H9 (cell line): ENCODE results near the gene EFNB3. TPM values are rescaled to one million over a fixed set of nuclear protein-coding genes. Genes with fewer than 3 reads are reported as not detected.

Experiments used
- DNase-seq: peaks from one replicate; pipeline ENCODE4 v3.0.0-alpha.2; 2017
- H2AFZ ChIP-seq: one replicate; pipeline ENCODE4 v1.6.1; 2013; ENCODE audit warnings: mild to moderate bottlenecking, low read length, control low read depth, moderate library complexity
- H2AK5ac ChIP-seq: 2 replicates; pipeline ENCODE4 v1.6.1; 2013; ENCODE audit warnings: low read length, control low read depth, mixed read lengths; ENCODE audit not compliant: insufficient read length
- H2BK120ac ChIP-seq: one replicate; pipeline ENCODE4 v1.6.1; 2013; ENCODE audit warnings: low read depth, mild to moderate bottlenecking, low read length, control low read depth, inconsistent platforms; ENCODE audit not compliant: poor library complexity, severe bottlenecking
- H2BK12ac ChIP-seq: 2 replicates; pipeline ENCODE4 v1.6.1; 2013; ENCODE audit warnings: low read length, control low read depth, mixed read lengths, low read depth; ENCODE audit not compliant: insufficient read length
- H2BK15ac ChIP-seq: 2 replicates; pipeline ENCODE4 v1.6.1; 2013; ENCODE audit warnings: low read depth, low read length, control low read depth
- H2BK20ac ChIP-seq: one replicate; pipeline ENCODE4 v1.6.1; 2013; ENCODE audit warnings: low read depth, mild to moderate bottlenecking, low read length, control low read depth, inconsistent platforms; ENCODE audit not compliant: poor library complexity, severe bottlenecking
- H2BK5ac ChIP-seq: 2 replicates; pipeline ENCODE4 v1.6.1; 2013; ENCODE audit warnings: low read length, control low read depth, mixed read lengths; ENCODE audit not compliant: insufficient read length
- H3K14ac ChIP-seq: 2 replicates; pipeline ENCODE4 v1.6.1; 2013; ENCODE audit warnings: low read length, control low read depth; ENCODE audit not compliant: insufficient read depth
- H3K18ac ChIP-seq: 2 replicates; pipeline ENCODE4 v1.6.1; 2013; ENCODE audit warnings: low read depth, mild to moderate bottlenecking, mixed read lengths, low read length, control low read depth; ENCODE audit not compliant: insufficient read length
- H3K23ac ChIP-seq: 2 replicates; pipeline ENCODE4 v1.6.1; 2013; ENCODE audit warnings: low read length, control low read depth, mixed read lengths, low read depth; ENCODE audit not compliant: insufficient read length
- H3K23me2 ChIP-seq: 2 replicates; pipeline ENCODE4 v1.6.1; 2013; ENCODE audit warnings: low read depth, mild to moderate bottlenecking, mixed read lengths, low read length, control low read depth; ENCODE audit not compliant: insufficient read length, poor library complexity, severe bottlenecking
- H3K27ac ChIP-seq: 2 replicates; pipeline ENCODE4 v1.5.1; 2013; ENCODE audit warnings: low read length, control low read depth, mixed read lengths, low read depth; ENCODE audit not compliant: insufficient read length
- H3K27me3 ChIP-seq: 2 replicates; pipeline ENCODE4 v1.6.1; 2013; ENCODE audit warnings: low read length, control low read depth, inconsistent platforms; ENCODE audit not compliant: insufficient read depth
- H3K4ac ChIP-seq: 2 replicates; pipeline ENCODE4 v1.6.1; 2013; ENCODE audit warnings: low read depth, mild to moderate bottlenecking, control low read depth, inconsistent platforms, low read length, moderate library complexity
- H3K4me1 ChIP-seq: 2 replicates; pipeline ENCODE4 v1.6.1; 2013; ENCODE audit warnings: low read length, control low read depth, inconsistent platforms; ENCODE audit not compliant: insufficient read depth
- H3K4me2 ChIP-seq: 2 replicates; pipeline ENCODE4 v1.6.1; 2013; ENCODE audit warnings: low read length, control low read depth, mixed read lengths; ENCODE audit not compliant: insufficient read length, insufficient read depth
- H3K56ac ChIP-seq: 2 replicates; pipeline ENCODE4 v1.6.1; 2013; ENCODE audit warnings: low read depth, mild to moderate bottlenecking, mixed read lengths, low read length, control low read depth; ENCODE audit not compliant: insufficient read length
- H3K79me1 ChIP-seq: 2 replicates; pipeline ENCODE4 v1.6.1; 2013; ENCODE audit warnings: low read depth, mild to moderate bottlenecking, moderate library complexity, low read length, control low read depth, inconsistent platforms; ENCODE audit not compliant: insufficient read depth, poor library complexity, severe bottlenecking
- H3K79me2 ChIP-seq: 2 replicates; pipeline ENCODE4 v1.6.1; 2013; ENCODE audit warnings: low read length, control low read depth, inconsistent platforms; ENCODE audit not compliant: insufficient read depth
- H3K9ac ChIP-seq: 2 replicates; pipeline ENCODE4 v1.6.1; 2013; ENCODE audit warnings: low read length, control low read depth, mixed read lengths; ENCODE audit not compliant: insufficient read length; ENCODE audit errors: extremely low read depth
- H3K9me3 ChIP-seq: one replicate; pipeline ENCODE4 v1.6.1; 2013; ENCODE audit warnings: low read depth, low read length, inconsistent platforms; ENCODE audit not compliant: control insufficient read depth
- H3T11ph ChIP-seq: one replicate; pipeline ENCODE4 v1.6.1; 2013; ENCODE audit warnings: mild to moderate bottlenecking, low read length, control low read depth, inconsistent platforms
- H4K20me1 ChIP-seq: one replicate; pipeline ENCODE4 v1.6.1; 2013; ENCODE audit not compliant: control insufficient read depth, insufficient read length, insufficient read depth
- H4K5ac ChIP-seq: 2 replicates; pipeline ENCODE4 v1.6.1; 2013; ENCODE audit warnings: low read depth, mild to moderate bottlenecking, mixed read lengths, low read length, control low read depth; ENCODE audit not compliant: insufficient read length
- H4K8ac ChIP-seq: replicated peaks from 2 replicates; pipeline ENCODE4 v1.6.1; 2013; ENCODE audit warnings: low read length, control low read depth, mixed read lengths, low read depth; ENCODE audit not compliant: insufficient read length
- H4K91ac ChIP-seq: 2 replicates; pipeline ENCODE4 v1.6.1; 2013; ENCODE audit warnings: low read depth, mild to moderate bottlenecking, moderate library complexity, mixed read lengths, low read length, control low read depth; ENCODE audit not compliant: insufficient read length
- H3K27ac Mint-ChIP-seq, 3 experiments: 2 replicates in 2 of 3; 3 replicates in 1 of 3; pipeline ENCODE4 v1.8.0; 2020 to 2021; ENCODE audit warnings: mixed read lengths in 3 of 3, mild to moderate bottlenecking in 1 of 3, moderate library complexity in 1 of 3
- H3K27me3 Mint-ChIP-seq: 2 replicates; pipeline ENCODE4 v1.8.0; 2021; ENCODE audit warnings: low read depth, mild to moderate bottlenecking, moderate library complexity, mixed read lengths
- H3K36me3 Mint-ChIP-seq, 3 experiments: 2 replicates in 2 of 3; 3 replicates in 1 of 3; pipeline ENCODE4 v1.8.0; 2020 to 2021; ENCODE audit warnings: low read depth in 3 of 3, mixed read lengths in 3 of 3; ENCODE audit not compliant: insufficient read depth in 1 of 3
- H3K4me1 Mint-ChIP-seq, 2 experiments: 2 replicates each; pipeline ENCODE4 v1.8.0; 2020; ENCODE audit warnings: mixed read lengths in 2 of 2
- H3K4me3 Mint-ChIP-seq, 2 experiments: 2 replicates in 1 of 2; 3 replicates in 1 of 2; pipeline ENCODE4 v1.8.0; 2020 to 2021; ENCODE audit warnings: mild to moderate bottlenecking in 2 of 2, mixed read lengths in 2 of 2, moderate library complexity in 1 of 2
- H3K9me3 Mint-ChIP-seq, 2 experiments: 2 replicates in 1 of 2; 3 replicates in 1 of 2; pipeline ENCODE4 v1.8.0; 2020; ENCODE audit warnings: mild to moderate bottlenecking in 2 of 2, mixed read lengths in 2 of 2, moderate library complexity in 1 of 2
- CTCF ChIP-seq: fragments of 200-600 bp; sonication (generic); conservative IDR thresholded peaks from 3 replicates; pipeline ENCODE4 v1.8.0; 2021; ENCODE audit warnings: antibody characterized with exemption, mild to moderate bottlenecking
- WGBS: extraction: QIAGEN DNeasy Blood & Tissue Kit; methylation state at CpG from one replicate; pipeline ENCODE4 v1.1.7; 2013; ENCODE audit warnings: missing lambda C conversion rate, low lambda C conversion rate, mixed read lengths; ENCODE audit not compliant: insufficient read length; ENCODE audit errors: extremely low coverage; 5-methylcytosine and 5-hydroxymethylcytosine counted together
- total RNA-seq: library from RNA; stranded (reverse); gene quantifications from 2 replicates; pipeline ENCODE4 v1.2.1, GENCODE V29; 2021

Gene EFNB3
- total RNA-seq, 1 experiment from 2014 or later = 11.3 TPM

GRCh38 chr17:7710301-7710700, 5.3 kb downstream of the EFNB3 start:
- no peak overlapping the region for H2BK12ac ChIP-seq
- no peaks in the 10 kb centered on the region for H3K79me2 ChIP-seq
- TF ChIP-seq CTCF = no peak
- no peak overlapping the region for H3K56ac ChIP-seq
- peaks cover 0 to 7% (median 0%) of the 10 kb centered on the region in 3 experiments; a peak in 3 of 7 replicates for H3K36me3 Mint-ChIP-seq
- WGBS = no CpG with 5 or more reads among the region's 7 CpGs
- peaks cover 8% of the 10 kb centered on the region for H3K23me2 ChIP-seq
- H3K4me3 Mint-ChIP-seq = no peak overlapping the region
- no peak for DNase-seq
- H3K9me3 ChIP-seq = no peaks in the 10 kb centered on the region
- H2AK5ac ChIP-seq = no peak overlapping the region
- H3K9ac ChIP-seq = no peak overlapping the region
- H4K8ac ChIP-seq = no peak overlapping the region
- H4K5ac ChIP-seq = no peak overlapping the region
- no peaks in the 10 kb centered on the region; the same call in 1 of the 2 replicates for H3K27me3 ChIP-seq
- no peak overlapping the region for H3T11ph ChIP-seq
- no peak overlapping the region for H3K27ac ChIP-seq
- no peak overlapping the region for H3K23ac ChIP-seq
- H4K20me1 ChIP-seq = no peaks in the 10 kb centered on the region
- H3K27ac Mint-ChIP-seq = no peak overlapping the region
- H4K91ac ChIP-seq = no peak overlapping the region
- H3K4me1 Mint-ChIP-seq = peaks cover 33 to 50% of the 10 kb centered on the region in 2 experiments
- H3K14ac ChIP-seq = no peak overlapping the region
- H2BK15ac ChIP-seq = no peak overlapping the region
- H2BK20ac ChIP-seq = no peak overlapping the region
- H3K27me3 Mint-ChIP-seq = peaks cover 57% of the 10 kb centered on the region
- H3K4me2 ChIP-seq = no peak overlapping the region
- H2BK5ac ChIP-seq = no peak overlapping the region
- H2AFZ ChIP-seq = no peak overlapping the region
- peaks cover 3% of the 10 kb centered on the region for H3K4me1 ChIP-seq
- H3K9me3 Mint-ChIP-seq = no peaks in the 10 kb centered on the region
- H3K4ac ChIP-seq = no peak overlapping the region
- no peak overlapping the region for H2BK120ac ChIP-seq
- H3K79me1 ChIP-seq = no peaks in the 10 kb centered on the region
- no peak overlapping the region for H3K18ac ChIP-seq
